Measurements from ENCODE around the gene PTPRJ. TPM values are rescaled to one million over a fixed set of nuclear protein-coding genes. Genes with fewer than 3 reads are reported as not detected.

PTPRJ gene
- total RNA-seq, 1 donor = 10.9 TPM

DNA sequence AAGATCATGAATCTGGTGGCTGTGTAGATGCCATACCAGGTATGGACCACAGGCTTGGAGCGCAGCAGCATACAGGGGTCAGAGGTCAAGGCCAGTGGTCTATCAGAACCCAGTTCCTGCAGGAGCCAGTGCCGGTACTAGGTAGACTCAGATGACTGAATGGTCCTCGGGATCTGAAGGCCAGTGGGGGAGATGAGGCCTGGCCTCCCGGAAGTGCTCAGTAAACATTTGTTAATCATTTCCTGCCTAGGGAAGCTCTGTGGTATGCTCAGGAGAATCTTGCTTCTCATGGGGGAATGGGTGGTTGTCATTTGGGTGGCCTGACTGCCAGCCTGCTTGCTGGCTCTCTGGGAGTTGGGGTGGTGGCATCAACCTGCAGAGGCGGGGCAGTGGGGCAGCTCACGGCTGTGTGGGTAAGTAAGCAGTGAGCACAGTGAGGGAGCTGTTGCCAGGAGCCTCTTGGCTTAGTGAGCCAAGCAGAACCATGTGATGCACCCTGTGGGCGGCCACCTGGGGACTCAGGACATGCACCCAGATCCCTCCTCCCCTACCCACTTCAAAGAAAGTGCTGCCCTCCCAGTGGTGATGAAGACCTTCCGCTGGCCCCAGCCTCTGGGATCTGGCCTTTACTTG is 33.0 kb downstream of the PTPRJ start:
- no peaks in the 10 kb centered on the region for H3K9me3 ChIP-seq (ENCODE audit: low read depth, low read length)
- H3K27me3 ChIP-seq (ENCODE audit: insufficient read depth, low read length) = no peaks in the 10 kb centered on the region
- H3K27ac ChIP-seq (ENCODE audit: low read depth, low read length) = peak overlapping the region; percentile 23
- no peak overlapping the region for H2AFZ ChIP-seq (ENCODE audit: low read length)
- DNase-seq (ENCODE audit: insufficient read length, low spot score, missing footprints) = peak; percentile 68
- TF ChIP-seq, protein P1, sequence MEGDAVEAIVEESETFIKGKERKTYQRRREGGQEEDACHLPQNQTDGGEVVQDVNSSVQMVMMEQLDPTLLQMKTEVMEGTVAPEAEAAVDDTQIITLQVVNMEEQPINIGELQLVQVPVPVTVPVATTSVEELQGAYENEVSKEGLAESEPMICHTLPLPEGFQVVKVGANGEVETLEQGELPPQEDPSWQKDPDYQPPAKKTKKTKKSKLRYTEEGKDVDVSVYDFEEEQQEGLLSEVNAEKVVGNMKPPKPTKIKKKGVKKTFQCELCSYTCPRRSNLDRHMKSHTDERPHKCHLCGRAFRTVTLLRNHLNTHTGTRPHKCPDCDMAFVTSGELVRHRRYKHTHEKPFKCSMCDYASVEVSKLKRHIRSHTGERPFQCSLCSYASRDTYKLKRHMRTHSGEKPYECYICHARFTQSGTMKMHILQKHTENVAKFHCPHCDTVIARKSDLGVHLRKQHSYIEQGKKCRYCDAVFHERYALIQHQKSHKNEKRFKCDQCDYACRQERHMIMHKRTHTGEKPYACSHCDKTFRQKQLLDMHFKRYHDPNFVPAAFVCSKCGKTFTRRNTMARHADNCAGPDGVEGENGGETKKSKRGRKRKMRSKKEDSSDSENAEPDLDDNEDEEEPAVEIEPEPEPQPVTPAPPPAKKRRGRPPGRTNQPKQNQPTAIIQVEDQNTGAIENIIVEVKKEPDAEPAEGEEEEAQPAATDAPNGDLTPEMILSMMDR (IDR thresholded peaks at IDR 0.05; ENCODE audit: extremely low read depth, low read depth, low read length) = no peak
- peaks cover 43% of the 10 kb centered on the region for H4K20me1 ChIP-seq (ENCODE audit: insufficient read depth, low read length)
- no peak overlapping the region for H3K4me3 ChIP-seq (ENCODE audit: insufficient read depth, low read length)
- H3K36me3 ChIP-seq (ENCODE audit: insufficient read depth, low read length) = no peaks in the 10 kb centered on the region
- no peak overlapping the region for H3K4me2 ChIP-seq (ENCODE audit: insufficient read depth, low read length)
- H3K4me1 ChIP-seq (ENCODE audit: insufficient read depth, low read length) = peaks cover 15% of the 10 kb centered on the region
- peaks cover 91% of the 10 kb centered on the region for H3K79me2 ChIP-seq (ENCODE audit: insufficient read depth, low read length)

- no peak overlapping the region for H3K27ac ChIP-seq (ENCODE audit: low read depth, low read length)
- TF ChIP-seq, protein P1 (IDR thresholded peaks at IDR 0.05; ENCODE audit: extremely low read depth, low read depth, low read length) = no peak
- peaks cover 40% of the 10 kb centered on the region for H4K20me1 ChIP-seq (ENCODE audit: insufficient read depth, low read length)
- peaks cover 15% of the 10 kb centered on the region for H3K4me1 ChIP-seq (ENCODE audit: insufficient read depth, low read length)
- no peak for DNase-seq (ENCODE audit: insufficient read length, low spot score, missing footprints)
- H3K79me2 ChIP-seq (ENCODE audit: insufficient read depth, low read length) = peaks cover 92% of the 10 kb centered on the region
- no peaks in the 10 kb centered on the region for H3K36me3 ChIP-seq (ENCODE audit: insufficient read depth, low read length)
- H3K9me3 ChIP-seq (ENCODE audit: low read depth, low read length) = no peaks in the 10 kb centered on the region
- no peak overlapping the region for H2AFZ ChIP-seq (ENCODE audit: low read length)
- no peaks in the 10 kb centered on the region for H3K27me3 ChIP-seq (ENCODE audit: insufficient read depth, low read length)
- no peak overlapping the region for H3K4me2 ChIP-seq (ENCODE audit: insufficient read depth, low read length)
- no peak overlapping the region for H3K4me3 ChIP-seq (ENCODE audit: insufficient read depth, low read length)
Observed at GRCh38 chr11:48014917-48015316, 34.6 kb downstream of the PTPRJ start.

DNA sequence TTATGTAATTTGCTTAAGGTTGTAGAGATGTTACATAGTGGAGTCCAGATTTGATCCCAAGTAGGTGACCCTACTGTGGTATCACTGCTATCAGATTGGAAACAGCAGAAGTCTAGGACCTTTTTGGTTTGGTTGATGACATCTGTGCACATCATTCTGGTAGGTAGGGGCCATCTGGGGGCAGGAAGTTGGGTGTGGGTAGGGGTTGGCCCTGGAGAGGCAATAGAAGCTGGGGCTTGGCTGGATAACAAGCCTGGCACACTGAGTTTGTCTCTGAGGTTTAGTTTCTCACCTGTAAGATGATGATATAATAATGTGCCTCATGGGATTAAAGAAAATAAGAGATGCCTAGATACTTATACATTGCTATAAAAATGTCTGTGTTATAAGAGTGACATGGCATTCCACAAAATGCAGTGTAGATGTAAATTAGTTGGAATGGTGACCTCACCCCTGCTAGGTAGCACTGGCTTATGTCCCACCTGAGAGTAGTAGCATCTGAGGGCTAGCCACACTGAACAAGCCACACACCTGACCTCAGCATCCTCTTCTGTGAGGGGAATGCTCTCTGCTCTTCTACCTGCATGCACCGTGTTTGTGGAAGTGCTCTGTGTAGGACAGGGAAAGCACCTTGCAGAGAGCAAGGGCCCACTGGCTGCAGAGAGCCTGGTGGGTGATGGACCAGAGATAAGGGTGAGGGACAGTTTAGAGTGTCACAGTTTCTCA is 36.9 kb downstream of the PTPRJ start:
- no peaks in the 10 kb centered on the region for H3K9me3 ChIP-seq (ENCODE audit: low read depth, low read length)
- no peak overlapping the region for H3K27ac ChIP-seq (ENCODE audit: low read depth, low read length)
- H3K27me3 ChIP-seq (ENCODE audit: insufficient read depth, low read length) = no peaks in the 10 kb centered on the region
- TF ChIP-seq, protein P1 (IDR thresholded peaks at IDR 0.05; ENCODE audit: extremely low read depth, low read depth, low read length) = no peak
- peaks cover 15% of the 10 kb centered on the region for H3K4me1 ChIP-seq (ENCODE audit: insufficient read depth, low read length)
- H3K4me3 ChIP-seq (ENCODE audit: insufficient read depth, low read length) = no peak overlapping the region
- peaks cover 94% of the 10 kb centered on the region for H3K79me2 ChIP-seq (ENCODE audit: insufficient read depth, low read length)
- peaks cover 38% of the 10 kb centered on the region for H4K20me1 ChIP-seq (ENCODE audit: insufficient read depth, low read length)
- peak; percentile 13 for DNase-seq (ENCODE audit: insufficient read length, low spot score, missing footprints)
- no peaks in the 10 kb centered on the region for H3K36me3 ChIP-seq (ENCODE audit: insufficient read depth, low read length)
- no peak overlapping the region for H3K4me2 ChIP-seq (ENCODE audit: insufficient read depth, low read length)
- no peak overlapping the region for H2AFZ ChIP-seq (ENCODE audit: low read length)

- TF ChIP-seq, protein P1 (IDR thresholded peaks at IDR 0.05; ENCODE audit: extremely low read depth, low read depth, low read length) = no peak
- Histone ChIP-seq H2AFZ (ENCODE audit: low read length) (no peak overlapping the region), H4K20me1 (ENCODE audit: insufficient read depth, low read length) (peaks cover 35% of the 10 kb centered on the region), H3K79me2 (ENCODE audit: insufficient read depth, low read length) (peaks cover 94% of the 10 kb centered on the region), H3K4me3 (ENCODE audit: insufficient read depth, low read length) (no peak overlapping the region), H3K27ac (ENCODE audit: low read depth, low read length) (no peak overlapping the region), H3K4me2 (ENCODE audit: insufficient read depth, low read length) (no peak overlapping the region), H3K9me3 (ENCODE audit: low read depth, low read length) (no peaks in the 10 kb centered on the region), H3K36me3 (ENCODE audit: insufficient read depth, low read length) (no peaks in the 10 kb centered on the region), H3K27me3 (ENCODE audit: insufficient read depth, low read length) (no peaks in the 10 kb centered on the region), H3K4me1 (ENCODE audit: insufficient read depth, low read length) (peaks cover 12% of the 10 kb centered on the region)
- DNase-seq (ENCODE audit: insufficient read length, low spot score, missing footprints) = no peak
Observed at GRCh38 chr11:48017831-48018527, 37.6 kb downstream of the PTPRJ start.
